IMR-90 (cell line): ENCODE data around the gene OSBPL8.

ENCODE experiments used
- CEBPB ChIP-seq: IDR thresholded peaks from 2 replicates; pipeline ENCODE4 v1.6.1; 2012; ENCODE audit warnings: low read depth, low read length, improper control_type of control experiment
- CTCF ChIP-seq: conservative IDR thresholded peaks from 2 replicates; pipeline ENCODE4 v1.5.1; 2012; ENCODE audit warnings: mild to moderate bottlenecking, low read depth, low read length, improper control_type of control experiment
- MXI1 ChIP-seq: IDR thresholded peaks from 2 replicates; pipeline ENCODE4 v1.6.1; 2012; ENCODE audit warnings: low read depth, mild to moderate bottlenecking, low read length, moderate library complexity, borderline replicate concordance
- POLR2A ChIP-seq: IDR thresholded peaks from 2 replicates; pipeline ENCODE4 v1.6.1; 2012; ENCODE audit warnings: mild to moderate bottlenecking, low read depth, low read length
- RAD21 ChIP-seq: IDR thresholded peaks from 2 replicates; pipeline ENCODE4 v1.6.1; 2012; ENCODE audit warnings: low read length, improper control_type of control experiment
- RCOR1 ChIP-seq: IDR thresholded peaks from 2 replicates; pipeline ENCODE4 v1.6.1; 2012; ENCODE audit warnings: mild to moderate bottlenecking, low read length, improper control_type of control experiment; ENCODE audit not compliant: insufficient replicate concordance
- RFX5 ChIP-seq: IDR thresholded peaks from 2 replicates; pipeline ENCODE4 v1.8.0; 2012; ENCODE audit warnings: low read depth, mild to moderate bottlenecking, low read length, moderate library complexity

- TF ChIP-seq CTCF (no peak), POLR2A (no peak), RCOR1 (no peak), CEBPB (no peak), RFX5 (no peak), MXI1 (no peak), RAD21 (no peak)
Observed at GRCh38 chr12:76346236-76346635, 213.3 kb downstream of the OSBPL8 start.
